HG03565 (cell line): ENCODE results near the gene ADAMTSL2.

ENCODE experiments used
- ATAC-seq: cut with Tn5 transposase; IDR thresholded peaks from one replicate; pipeline ENCODE4 v1.9.1; 2021; ENCODE audit warnings: mild to moderate bottlenecking, moderate library complexity; ENCODE audit not compliant: unreplicated experiment

The ADAMTSL2 gene

GRCh38 chr9:133534346-133535291, at the start of gene ADAMTSL2:
TSS of gene ADAMTSL2 (plus strand) at chr9:133534704. CDS start at chr9:133536713, 2,009 bp downstream.
- no peak for ATAC-seq

GRCh38 chr9:133485531-133486260, 48.8 kb upstream of the ADAMTSL2 start:
- ATAC-seq: no peak

- no peak for ATAC-seq
Observed at GRCh38 chr9:133487331-133487725, 47.2 kb upstream of the ADAMTSL2 start.

- no peak for ATAC-seq
Observed at GRCh38 chr9:133488686-133489252, 45.7 kb upstream of the ADAMTSL2 start.

GRCh38 chr9:133489253-133490190, 45.0 kb upstream of the ADAMTSL2 start:
- ATAC-seq: no peak

GRCh38 chr9:133490201-133490681, 44.3 kb upstream of the ADAMTSL2 start:
- ATAC-seq: no peak

GRCh38 chr9:133490865-133491655, 43.4 kb upstream of the ADAMTSL2 start:
- ATAC-seq: no peak

- no peak for ATAC-seq
Observed at GRCh38 chr9:133491656-133491925, 42.9 kb upstream of the ADAMTSL2 start.

- ATAC-seq: no peak
Observed at GRCh38 chr9:133492061-133493021, 42.2 kb upstream of the ADAMTSL2 start.

- ATAC-seq: no peak
Observed at GRCh38 chr9:133493428-133493827, 41.1 kb upstream of the ADAMTSL2 start.

GRCh38 chr9:133493845-133494540, 40.5 kb upstream of the ADAMTSL2 start:
- ATAC-seq: no peak

- no peak for ATAC-seq
Observed at GRCh38 chr9:133494636-133495326, 39.7 kb upstream of the ADAMTSL2 start.

GRCh38 chr9:133495327-133496293, 38.9 kb upstream of the ADAMTSL2 start:
- no peak for ATAC-seq

- ATAC-seq: no peak
Observed at GRCh38 chr9:133496861-133497842, 37.4 kb upstream of the ADAMTSL2 start.
